ENCODE measurements around the gene ALAS1. TPM values are rescaled to one million over a fixed set of nuclear protein-coding genes. Genes with fewer than 3 reads are reported as not detected.
A peak's percentile ranks its signal among the peaks of the same experiment; 100 is the strongest.

The ALAS1 gene
- total and polyA plus RNA-seq, 2 of the 13 experiments (the other 11 are each of a cell fraction or from before 2014, with no cell fraction given) = 36.0 to 43.2 TPM

DNA sequence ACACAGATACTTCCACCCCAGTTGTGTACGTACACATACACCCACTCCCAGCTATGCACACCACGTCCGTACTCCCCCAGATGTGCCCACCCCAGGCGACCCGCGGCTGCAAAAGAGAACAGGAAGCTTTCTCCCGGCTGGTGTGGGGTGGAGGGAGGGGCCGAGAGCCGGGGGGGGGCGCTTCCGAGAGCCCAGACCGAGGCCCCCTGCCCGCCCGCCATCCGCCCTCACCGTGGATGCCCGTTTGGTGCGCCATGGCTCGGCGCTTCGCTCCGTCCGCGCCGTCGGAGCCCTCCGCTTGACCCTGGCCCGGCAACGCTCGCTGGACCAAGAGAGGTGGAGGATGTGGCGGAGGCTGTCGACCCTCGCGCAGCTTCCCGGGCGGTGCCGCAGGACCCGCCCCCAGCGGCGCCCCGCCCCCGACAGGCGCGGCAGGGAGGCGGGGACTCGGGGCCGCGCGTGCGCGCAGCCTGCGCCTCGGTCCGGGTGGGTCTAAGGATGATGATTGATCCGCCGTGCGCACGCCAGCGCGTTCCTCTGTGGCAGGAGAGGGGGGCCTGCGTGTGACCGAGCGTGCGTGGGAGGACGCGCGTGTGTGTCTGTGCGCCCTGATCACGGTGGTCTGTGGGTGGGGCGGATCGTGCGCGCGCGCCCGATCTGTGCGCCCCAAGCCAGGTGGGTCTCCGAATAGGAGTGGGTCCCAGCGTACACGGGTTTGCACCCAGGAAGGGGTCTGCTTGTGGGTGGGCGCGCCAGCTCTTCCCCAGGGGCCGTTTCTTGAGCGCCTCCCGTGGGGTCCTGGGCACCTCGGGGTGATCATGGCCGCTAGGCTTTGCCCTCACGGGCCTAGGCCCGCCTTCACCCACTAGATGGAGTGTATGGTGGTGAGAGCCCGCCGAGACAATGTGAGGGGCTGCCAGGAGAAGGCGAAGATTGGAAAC is 41.1 kb downstream of the ALAS1 start, which contains the start of gene TWF2 (continued):
- TF ChIP-seq NR2F1 (CRISPR knock-in tag; IDR thresholded peaks at IDR 0.05) = no peak
- TF ChIP-seq ZNF703 (CRISPR knock-in tag; IDR thresholded peaks at IDR 0.05; ENCODE audit: borderline replicate concordance) = no peak
- no peak for TF ChIP-seq ZZZ3 (CRISPR knock-in tag; IDR thresholded peaks at IDR 0.05; ENCODE audit: borderline replicate concordance)
- no peak for TF ChIP-seq ETV5 (CRISPR knock-in tag; IDR thresholded peaks at IDR 0.05; ENCODE audit: borderline replicate concordance)
- peak; percentile 36; the same call in 1 of the 2 replicates for TF ChIP-seq SALL2 (CRISPR knock-in tag; IDR thresholded peaks at IDR 0.05)
- no peak for TF ChIP-seq EHMT2 (IDR thresholded peaks at IDR 0.05; ENCODE audit: borderline replicate concordance, low read depth, low read length)
- 0 out of 2 replicates have a peak, but pooled peaks have one; percentile 60 for TF ChIP-seq ZNF446 (CRISPR knock-in tag; IDR thresholded peaks at IDR 0.05)
- TF ChIP-seq TAF15 (IDR thresholded peaks at IDR 0.05; ENCODE audit: low read depth, low read length, poor library complexity, severe bottlenecking) = no peak
- no peak for TF ChIP-seq HCFC1 (IDR thresholded peaks at IDR 0.05; ENCODE audit: low read depth, low read length)
- TF ChIP-seq THYN1 (CRISPR knock-in tag; IDR thresholded peaks at IDR 0.05; ENCODE audit: borderline replicate concordance, low read depth) = no peak
- TF ChIP-seq ZNF775 (CRISPR knock-in tag; IDR thresholded peaks at IDR 0.05; ENCODE audit: borderline replicate concordance) = no peak
- TF ChIP-seq, protein P1, sequence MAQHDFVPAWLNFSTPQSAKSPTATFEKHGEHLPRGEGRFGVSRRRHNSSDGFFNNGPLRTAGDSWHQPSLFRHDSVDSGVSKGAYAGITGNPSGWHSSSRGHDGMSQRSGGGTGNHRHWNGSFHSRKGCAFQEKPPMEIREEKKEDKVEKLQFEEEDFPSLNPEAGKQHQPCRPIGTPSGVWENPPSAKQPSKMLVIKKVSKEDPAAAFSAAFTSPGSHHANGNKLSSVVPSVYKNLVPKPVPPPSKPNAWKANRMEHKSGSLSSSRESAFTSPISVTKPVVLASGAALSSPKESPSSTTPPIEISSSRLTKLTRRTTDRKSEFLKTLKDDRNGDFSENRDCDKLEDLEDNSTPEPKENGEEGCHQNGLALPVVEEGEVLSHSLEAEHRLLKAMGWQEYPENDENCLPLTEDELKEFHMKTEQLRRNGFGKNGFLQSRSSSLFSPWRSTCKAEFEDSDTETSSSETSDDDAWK (CRISPR knock-in tag; IDR thresholded peaks at IDR 0.05) = no peak
- TF ChIP-seq MEF2D (CRISPR knock-in tag; IDR thresholded peaks at IDR 0.05) = no peak; the same call in 1 of the 2 replicates
- TF ChIP-seq, protein P2, sequence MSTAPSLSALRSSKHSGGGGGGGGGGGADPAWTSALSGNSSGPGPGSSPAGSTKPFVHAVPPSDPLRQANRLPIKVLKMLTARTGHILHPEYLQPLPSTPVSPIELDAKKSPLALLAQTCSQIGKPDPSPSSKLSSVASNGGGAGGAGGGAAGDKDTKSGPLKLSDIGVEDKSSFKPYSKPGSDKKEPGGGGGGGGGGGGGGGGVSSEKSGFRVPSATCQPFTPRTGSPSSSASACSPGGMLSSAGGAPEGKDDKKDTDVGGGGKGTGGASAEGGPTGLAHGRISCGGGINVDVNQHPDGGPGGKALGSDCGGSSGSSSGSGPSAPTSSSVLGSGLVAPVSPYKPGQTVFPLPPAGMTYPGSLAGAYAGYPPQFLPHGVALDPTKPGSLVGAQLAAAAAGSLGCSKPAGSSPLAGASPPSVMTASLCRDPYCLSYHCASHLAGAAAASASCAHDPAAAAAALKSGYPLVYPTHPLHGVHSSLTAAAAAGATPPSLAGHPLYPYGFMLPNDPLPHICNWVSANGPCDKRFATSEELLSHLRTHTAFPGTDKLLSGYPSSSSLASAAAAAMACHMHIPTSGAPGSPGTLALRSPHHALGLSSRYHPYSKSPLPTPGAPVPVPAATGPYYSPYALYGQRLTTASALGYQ (CRISPR knock-in tag; IDR thresholded peaks at IDR 0.05) = no peak; the same call in 1 of the 2 replicates
- TF ChIP-seq ZNF761 (CRISPR knock-in tag; conservative IDR thresholded peaks at IDR 0.05) = peak; percentile 76; the same call in 1 of the 2 replicates
- TF ChIP-seq, protein P3, sequence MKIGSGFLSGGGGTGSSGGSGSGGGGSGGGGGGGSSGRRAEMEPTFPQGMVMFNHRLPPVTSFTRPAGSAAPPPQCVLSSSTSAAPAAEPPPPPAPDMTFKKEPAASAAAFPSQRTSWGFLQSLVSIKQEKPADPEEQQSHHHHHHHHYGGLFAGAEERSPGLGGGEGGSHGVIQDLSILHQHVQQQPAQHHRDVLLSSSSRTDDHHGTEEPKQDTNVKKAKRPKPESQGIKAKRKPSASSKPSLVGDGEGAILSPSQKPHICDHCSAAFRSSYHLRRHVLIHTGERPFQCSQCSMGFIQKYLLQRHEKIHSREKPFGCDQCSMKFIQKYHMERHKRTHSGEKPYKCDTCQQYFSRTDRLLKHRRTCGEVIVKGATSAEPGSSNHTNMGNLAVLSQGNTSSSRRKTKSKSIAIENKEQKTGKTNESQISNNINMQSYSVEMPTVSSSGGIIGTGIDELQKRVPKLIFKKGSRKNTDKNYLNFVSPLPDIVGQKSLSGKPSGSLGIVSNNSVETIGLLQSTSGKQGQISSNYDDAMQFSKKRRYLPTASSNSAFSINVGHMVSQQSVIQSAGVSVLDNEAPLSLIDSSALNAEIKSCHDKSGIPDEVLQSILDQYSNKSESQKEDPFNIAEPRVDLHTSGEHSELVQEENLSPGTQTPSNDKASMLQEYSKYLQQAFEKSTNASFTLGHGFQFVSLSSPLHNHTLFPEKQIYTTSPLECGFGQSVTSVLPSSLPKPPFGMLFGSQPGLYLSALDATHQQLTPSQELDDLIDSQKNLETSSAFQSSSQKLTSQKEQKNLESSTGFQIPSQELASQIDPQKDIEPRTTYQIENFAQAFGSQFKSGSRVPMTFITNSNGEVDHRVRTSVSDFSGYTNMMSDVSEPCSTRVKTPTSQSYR (CRISPR knock-in tag; IDR thresholded peaks at IDR 0.05; ENCODE audit: borderline replicate concordance) = no peak
- TF ChIP-seq FOSL1 (CRISPR knock-in tag; IDR thresholded peaks at IDR 0.05; ENCODE audit: borderline replicate concordance) = no peak
- TF ChIP-seq RAD21 (CRISPR knock-in tag; IDR thresholded peaks at IDR 0.05) = no peak
- TF ChIP-seq ZBTB7A (CRISPR knock-in tag; IDR thresholded peaks at IDR 0.05) = 0 out of 2 replicates have a peak, but pooled peaks have one; percentile 57
- no peak; the same call in 1 of the 2 replicates for TF ChIP-seq CCDC6 (CRISPR knock-in tag; IDR thresholded peaks at IDR 0.05)
- no peak; the same call in 1 of the 2 replicates for TF ChIP-seq ETV6 (CRISPR knock-in tag; conservative IDR thresholded peaks at IDR 0.05)

Measured in HepG2 (cell line).